HCT116 (cell line): ENCODE measurements around the gene OSBP2.
A peak's percentile ranks its signal among the peaks of the same experiment; 100 is the strongest.

Experiments
- CBX3 ChIP-seq: IDR thresholded peaks from 2 replicates; pipeline ENCODE4 v1.6.1; 2012; ENCODE audit warnings: low read depth
- CEBPB ChIP-seq: IDR thresholded peaks from 2 replicates; pipeline ENCODE4 v1.6.1; 2012; ENCODE audit warnings: low read depth
- CTCF ChIP-seq, 3 experiments: fragments of 200-600 bp in 1 of 3; sonication (generic) in 1 of 3; IDR thresholded peaks in 2 of 3; conservative IDR thresholded peaks in 1 of 3; 2 replicates each; pipeline ENCODE4 v1.5.1; 2012 to 2017; ENCODE audit warnings: low read depth in 2 of 3, low read length in 2 of 3, antibody characterized with exemption in 1 of 3, borderline replicate concordance in 1 of 3, control low read depth in 1 of 3, mild to moderate bottlenecking in 1 of 3, mixed read lengths in 1 of 3, mixed run types in 1 of 3, moderate library complexity in 1 of 3; ENCODE audit not compliant: insufficient read depth in 1 of 3
- EZH2 ChIP-seq: fragments of 200-600 bp; sonication (generic); IDR thresholded peaks from 2 replicates; pipeline ENCODE4 v1.6.1; 2017; ENCODE audit warnings: antibody characterized with exemption, mixed run types
- JUND ChIP-seq: IDR thresholded peaks from 2 replicates; pipeline ENCODE4 v1.6.1; 2012
- POLR2A ChIP-seq: IDR thresholded peaks from 2 replicates; pipeline ENCODE4 v1.7.0; 2011; ENCODE audit warnings: borderline replicate concordance; ENCODE audit not compliant: insufficient read depth, insufficient read length; ENCODE audit errors: extremely low read depth
- ZFX ChIP-seq: fragments of 450-650 bp; IDR thresholded peaks from 2 replicates; pipeline ENCODE4 v1.6.1; 2017
- ZNF274 ChIP-seq: fragments of 200-500 bp; sonication (Bioruptor generic); IDR thresholded peaks from 2 replicates; pipeline ENCODE4 v1.6.1; 2014; ENCODE audit warnings: mild to moderate bottlenecking, low read depth, low read length, inconsistent platforms

DNA sequence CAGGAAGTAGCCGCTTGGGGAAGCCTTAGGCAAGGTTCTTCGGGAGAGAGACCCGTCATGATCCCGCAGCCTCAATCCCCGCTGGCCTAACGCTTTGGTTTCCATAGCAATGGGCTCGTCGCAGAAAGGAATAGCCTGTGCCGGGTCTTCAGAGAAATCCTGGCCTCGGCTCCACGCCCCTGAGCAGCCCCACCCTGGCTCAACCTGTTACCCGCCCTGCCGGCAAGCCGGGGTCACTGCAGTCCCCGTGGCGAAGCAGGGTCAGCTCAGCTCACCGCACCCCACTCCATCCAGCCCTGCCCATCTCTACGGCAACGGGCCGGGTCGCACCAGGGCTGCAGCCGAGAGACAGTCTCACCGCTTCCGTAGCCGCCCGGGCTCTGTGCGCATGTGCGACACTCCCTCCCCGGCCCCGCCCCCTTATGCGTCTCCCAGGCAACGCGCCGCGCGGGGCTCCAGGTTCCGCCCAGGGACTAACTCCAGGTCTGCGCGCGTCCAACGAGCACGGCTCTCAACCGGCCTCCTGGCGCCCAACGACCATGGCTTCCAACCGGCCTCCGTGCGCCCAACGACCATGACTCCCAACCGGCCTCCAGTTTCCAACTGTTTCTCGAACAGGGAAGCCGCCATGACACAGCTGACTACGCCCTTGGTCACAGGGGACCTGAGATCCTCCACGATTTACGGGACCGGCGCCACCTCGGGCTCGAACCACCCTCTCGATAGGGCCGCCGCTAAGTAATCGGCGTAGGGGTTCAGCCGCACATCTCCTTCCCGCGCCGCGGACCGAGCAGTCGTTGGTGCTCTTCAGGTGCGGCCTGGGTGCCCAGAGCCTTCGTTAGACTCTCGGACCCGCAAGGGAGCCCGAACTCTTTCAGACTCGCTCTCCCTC is 26.9 kb upstream of the OSBP2 start, which contains the start of gene DUSP18:
- TF ChIP-seq CTCF (IDR thresholded peaks at IDR 0.05 in 2 of 3, conservative IDR thresholded peaks at IDR 0.05 in 1 of 3; ENCODE audit: borderline replicate concordance in 1 of 3, insufficient read depth in 1 of 3, low read depth in 2 of 3, low read length in 2 of 3) (peak in 2 of 3 experiments; percentile 33 to 39; a peak in 2 of 6 replicates), ZFX (peak; percentile 70), ZNF274 (no peak), EZH2 (no peak), JUND (no peak), CEBPB (no peak), CBX3 (no peak), POLR2A (peak; percentile 78)
